Nephron (organoid): Measurements from ENCODE around the gene ZNF407.

Source experiments
- H3K27ac Mint-ChIP-seq, 3 experiments: 2 replicates each; pipeline ENCODE4 v1.8.0; 2020; ENCODE audit warnings: mixed read lengths in 3 of 3, mild to moderate bottlenecking in 2 of 3, moderate library complexity in 1 of 3
- H3K27me3 Mint-ChIP-seq: 2 replicates; pipeline ENCODE4 v1.8.0; 2021; ENCODE audit warnings: low read depth, mild to moderate bottlenecking, moderate library complexity, mixed read lengths
- H3K36me3 Mint-ChIP-seq: 2 replicates; pipeline ENCODE4 v1.8.0; 2020; ENCODE audit warnings: low read depth, mixed read lengths
- H3K4me1 Mint-ChIP-seq: 2 replicates; pipeline ENCODE4 v1.8.0; 2020; ENCODE audit warnings: mixed read lengths
- H3K4me3 Mint-ChIP-seq, 3 experiments: 2 replicates each; pipeline ENCODE4 v1.8.0; 2020; ENCODE audit warnings: mild to moderate bottlenecking in 3 of 3, mixed read lengths in 3 of 3, moderate library complexity in 2 of 3
- H3K9me3 Mint-ChIP-seq: 2 replicates; pipeline ENCODE4 v1.8.0; 2020; ENCODE audit warnings: mixed read lengths
- TF ChIP-seq, protein P1 (sequence below), 3 experiments: fragments of 200-600 bp; sonication (generic); IDR thresholded peaks; one replicate each; pipeline ENCODE4 v1.5.0; 2021; ENCODE audit warnings: antibody characterized with exemption in 3 of 3; ENCODE audit not compliant: unreplicated experiment in 3 of 3

Gene ZNF407

DNA sequence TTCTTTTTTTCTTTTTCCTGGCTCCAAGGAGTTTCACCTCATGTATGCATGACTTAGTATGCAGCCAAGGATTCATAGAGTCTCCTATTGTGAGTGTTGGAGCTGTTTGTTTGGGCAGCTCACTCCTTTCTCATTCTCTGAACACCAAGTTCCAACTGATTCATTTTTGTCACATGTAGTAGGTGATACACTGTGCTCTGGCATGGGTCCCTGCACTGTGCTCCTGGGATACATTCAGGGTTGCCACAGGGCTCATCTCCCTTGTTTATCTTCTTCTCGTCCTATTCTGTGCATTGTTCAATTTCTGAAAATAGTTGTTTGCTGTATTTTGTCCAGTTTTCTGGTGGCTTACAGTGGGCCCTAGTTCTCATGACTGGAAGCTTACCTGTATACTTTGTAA, 96.8 kb downstream of the ZNF407 start:
- no peaks in the 10 kb centered on the region for H3K9me3 Mint-ChIP-seq
- H3K4me1 Mint-ChIP-seq: no peaks in the 10 kb centered on the region
- H3K4me3 Mint-ChIP-seq: no peak overlapping the region
- H3K36me3 Mint-ChIP-seq: no peaks in the 10 kb centered on the region
- H3K27me3 Mint-ChIP-seq: no peaks in the 10 kb centered on the region
- H3K27ac Mint-ChIP-seq: no peak overlapping the region
- TF ChIP-seq, protein P1, sequence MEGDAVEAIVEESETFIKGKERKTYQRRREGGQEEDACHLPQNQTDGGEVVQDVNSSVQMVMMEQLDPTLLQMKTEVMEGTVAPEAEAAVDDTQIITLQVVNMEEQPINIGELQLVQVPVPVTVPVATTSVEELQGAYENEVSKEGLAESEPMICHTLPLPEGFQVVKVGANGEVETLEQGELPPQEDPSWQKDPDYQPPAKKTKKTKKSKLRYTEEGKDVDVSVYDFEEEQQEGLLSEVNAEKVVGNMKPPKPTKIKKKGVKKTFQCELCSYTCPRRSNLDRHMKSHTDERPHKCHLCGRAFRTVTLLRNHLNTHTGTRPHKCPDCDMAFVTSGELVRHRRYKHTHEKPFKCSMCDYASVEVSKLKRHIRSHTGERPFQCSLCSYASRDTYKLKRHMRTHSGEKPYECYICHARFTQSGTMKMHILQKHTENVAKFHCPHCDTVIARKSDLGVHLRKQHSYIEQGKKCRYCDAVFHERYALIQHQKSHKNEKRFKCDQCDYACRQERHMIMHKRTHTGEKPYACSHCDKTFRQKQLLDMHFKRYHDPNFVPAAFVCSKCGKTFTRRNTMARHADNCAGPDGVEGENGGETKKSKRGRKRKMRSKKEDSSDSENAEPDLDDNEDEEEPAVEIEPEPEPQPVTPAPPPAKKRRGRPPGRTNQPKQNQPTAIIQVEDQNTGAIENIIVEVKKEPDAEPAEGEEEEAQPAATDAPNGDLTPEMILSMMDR (IDR thresholded peaks at IDR 0.05; ENCODE audit: unreplicated experiment in 3 of 3): no peak

DNA sequence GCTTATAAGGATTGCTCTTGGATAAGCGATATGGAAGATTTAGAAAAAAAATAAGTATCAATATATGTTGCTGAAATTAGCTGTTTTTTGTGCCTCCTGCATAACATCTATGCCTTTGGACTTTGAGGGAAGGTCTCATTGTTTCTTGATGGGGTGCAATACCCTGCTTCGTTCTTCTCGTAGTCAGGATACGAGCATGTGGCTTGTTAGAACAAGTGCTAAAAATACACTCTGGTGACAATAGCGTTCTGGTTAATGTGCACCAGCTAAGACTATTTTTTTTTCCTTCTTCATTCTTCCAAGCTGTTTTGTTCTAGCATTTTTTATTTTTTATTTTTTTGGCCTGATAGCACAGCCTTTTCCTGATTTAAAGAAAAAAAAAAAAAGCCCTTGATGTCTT, 97.5 kb downstream of the ZNF407 start:
- Mint-ChIP-seq H3K27ac (no peak overlapping the region), H3K4me1 (no peaks in the 10 kb centered on the region), H3K9me3 (no peaks in the 10 kb centered on the region), H3K36me3 (no peaks in the 10 kb centered on the region), H3K4me3 (no peak overlapping the region), H3K27me3 (no peaks in the 10 kb centered on the region)
- TF ChIP-seq, protein P1 (IDR thresholded peaks at IDR 0.05; ENCODE audit: unreplicated experiment in 3 of 3): no peak

DNA sequence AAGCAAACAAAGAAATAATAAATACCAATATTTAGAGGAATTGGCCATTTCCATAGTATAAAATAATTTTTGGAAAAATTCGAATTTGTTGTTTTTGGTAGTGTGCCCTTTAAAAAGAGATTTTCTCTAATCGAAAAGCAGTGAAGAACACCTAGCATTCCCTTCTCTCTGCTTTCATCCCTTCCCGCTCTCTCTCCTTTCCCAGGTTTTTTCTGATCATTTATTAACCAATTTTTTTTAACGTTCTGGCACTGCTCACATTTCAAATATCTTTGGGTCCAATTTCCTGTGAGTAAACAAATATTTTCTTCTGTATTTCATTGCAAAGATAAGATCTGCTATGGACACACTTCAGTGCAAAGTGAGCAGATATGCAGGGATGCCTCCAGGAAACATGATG, 101.2 kb downstream of the ZNF407 start:
- Mint-ChIP-seq H3K4me3 (no peak overlapping the region), H3K27ac (no peak overlapping the region), H3K9me3 (no peaks in the 10 kb centered on the region), H3K36me3 (no peaks in the 10 kb centered on the region), H3K27me3 (no peaks in the 10 kb centered on the region), H3K4me1 (no peaks in the 10 kb centered on the region)
- TF ChIP-seq, protein P1 (IDR thresholded peaks at IDR 0.05; ENCODE audit: unreplicated experiment in 3 of 3): no peak

DNA sequence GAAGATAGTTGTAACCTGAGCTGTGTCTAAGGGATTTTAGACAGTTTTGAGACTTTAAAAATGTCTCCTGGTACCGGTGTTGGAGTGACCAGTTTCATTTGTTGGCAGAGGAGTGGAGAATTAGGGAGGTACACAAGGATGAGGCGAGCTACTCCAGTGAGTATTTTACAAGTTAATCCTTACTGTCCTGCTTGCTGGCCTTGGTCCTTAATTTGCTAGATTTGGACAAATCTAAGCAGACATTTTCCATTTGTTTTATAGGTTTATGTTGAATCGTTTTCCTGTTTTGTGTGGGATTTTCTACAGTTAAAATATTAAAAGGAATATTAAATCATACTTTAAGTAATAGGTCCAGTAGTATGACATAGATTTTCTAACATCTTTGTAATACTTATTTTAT, 101.8 kb downstream of the ZNF407 start:
- no peaks in the 10 kb centered on the region for H3K27me3 Mint-ChIP-seq
- H3K4me3 Mint-ChIP-seq: no peak overlapping the region
- no peaks in the 10 kb centered on the region for H3K36me3 Mint-ChIP-seq
- H3K9me3 Mint-ChIP-seq: no peaks in the 10 kb centered on the region
- H3K4me1 Mint-ChIP-seq: no peaks in the 10 kb centered on the region
- TF ChIP-seq, protein P1 (IDR thresholded peaks at IDR 0.05; ENCODE audit: unreplicated experiment in 3 of 3): no peak
- H3K27ac Mint-ChIP-seq: peak overlapping the region in 1 of 3 experiments; percentile 19

DNA sequence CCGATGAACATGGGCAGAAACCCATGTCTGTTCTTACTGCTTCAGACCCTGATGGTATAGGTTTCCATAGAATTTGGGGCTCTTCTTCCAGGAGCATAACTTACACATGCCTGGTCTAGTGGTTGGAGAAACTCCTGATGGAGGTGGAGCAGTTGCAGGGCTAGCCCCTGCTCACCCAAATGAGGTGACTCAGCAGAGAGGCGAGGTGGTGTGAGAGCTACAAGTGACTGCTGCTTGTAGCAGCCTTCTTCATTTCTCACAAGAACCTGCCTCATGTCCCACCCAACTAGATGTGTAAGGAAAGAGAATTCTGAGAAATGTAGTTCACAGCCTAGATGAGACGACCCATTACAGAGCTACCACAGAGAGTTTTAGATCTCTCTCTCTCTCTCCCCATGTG, 105.3 kb downstream of the ZNF407 start:
- TF ChIP-seq, protein P1 (IDR thresholded peaks at IDR 0.05; ENCODE audit: unreplicated experiment in 3 of 3): no peak

DNA sequence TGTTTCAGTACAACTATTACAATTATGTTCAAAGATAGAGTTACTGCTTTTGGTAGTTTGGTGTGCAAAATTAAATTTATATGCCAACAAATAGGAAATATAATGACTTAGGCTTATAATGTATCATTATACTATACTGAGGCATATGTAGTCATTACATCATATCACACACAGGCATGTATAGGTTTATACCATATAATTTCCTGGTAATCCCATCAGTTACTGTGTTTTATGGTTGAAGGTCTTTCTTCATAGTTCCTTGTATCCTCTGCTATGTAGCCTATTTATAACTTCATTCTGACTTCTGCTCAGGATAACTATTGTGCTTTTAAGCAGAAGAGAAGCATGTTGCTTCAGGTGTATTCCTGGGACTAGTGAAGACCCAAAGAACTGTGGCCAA, 110.5 kb downstream of the ZNF407 start:
- no peaks in the 10 kb centered on the region for H3K4me1 Mint-ChIP-seq
- H3K9me3 Mint-ChIP-seq: no peaks in the 10 kb centered on the region
- H3K27ac Mint-ChIP-seq: no peak overlapping the region
- H3K36me3 Mint-ChIP-seq: no peaks in the 10 kb centered on the region
- TF ChIP-seq, protein P1 (IDR thresholded peaks at IDR 0.05; ENCODE audit: unreplicated experiment in 3 of 3): no peak
- H3K4me3 Mint-ChIP-seq: no peak overlapping the region
- H3K27me3 Mint-ChIP-seq: no peaks in the 10 kb centered on the region

More for the DNA sequence above, 105.3 kb downstream of the ZNF407 start:
- no peaks in the 10 kb centered on the region for H3K27me3 Mint-ChIP-seq
- H3K27ac Mint-ChIP-seq: no peak overlapping the region
- H3K36me3 Mint-ChIP-seq: no peaks in the 10 kb centered on the region
- H3K4me1 Mint-ChIP-seq: no peaks in the 10 kb centered on the region
- no peak overlapping the region for H3K4me3 Mint-ChIP-seq
- no peaks in the 10 kb centered on the region for H3K9me3 Mint-ChIP-seq
